ENCODE results near the gene ARHGEF4. TPM values are rescaled to one million over a fixed set of nuclear protein-coding genes. Genes with fewer than 3 reads are reported as not detected.

The ARHGEF4 gene
- total and polyA plus RNA-seq, 10 donors, result 0.19 to 0.88 (median 0.46) TPM; not detected in 2

- Histone ChIP-seq H3K27me3 (replicated peaks in 1 of 7) (peaks cover 0 to 31% (median 0%) of the 10 kb centered on the region in 7 donors), H3K27ac (no peak overlapping the region), H3K36me3 (no peaks in the 10 kb centered on the region), H3K9me3 (no peaks in the 10 kb centered on the region), H3K4me3 (no peak overlapping the region), H3K4me1 (no peaks in the 10 kb centered on the region)
- 67 to 76% (median 73%) methylated on average over 4 of the region's 4 CpGs for WGBS, 5 donors
- TF ChIP-seq POLR2A (IDR thresholded peaks at IDR 0.05), result no peak
- TF ChIP-seq, protein P1, sequence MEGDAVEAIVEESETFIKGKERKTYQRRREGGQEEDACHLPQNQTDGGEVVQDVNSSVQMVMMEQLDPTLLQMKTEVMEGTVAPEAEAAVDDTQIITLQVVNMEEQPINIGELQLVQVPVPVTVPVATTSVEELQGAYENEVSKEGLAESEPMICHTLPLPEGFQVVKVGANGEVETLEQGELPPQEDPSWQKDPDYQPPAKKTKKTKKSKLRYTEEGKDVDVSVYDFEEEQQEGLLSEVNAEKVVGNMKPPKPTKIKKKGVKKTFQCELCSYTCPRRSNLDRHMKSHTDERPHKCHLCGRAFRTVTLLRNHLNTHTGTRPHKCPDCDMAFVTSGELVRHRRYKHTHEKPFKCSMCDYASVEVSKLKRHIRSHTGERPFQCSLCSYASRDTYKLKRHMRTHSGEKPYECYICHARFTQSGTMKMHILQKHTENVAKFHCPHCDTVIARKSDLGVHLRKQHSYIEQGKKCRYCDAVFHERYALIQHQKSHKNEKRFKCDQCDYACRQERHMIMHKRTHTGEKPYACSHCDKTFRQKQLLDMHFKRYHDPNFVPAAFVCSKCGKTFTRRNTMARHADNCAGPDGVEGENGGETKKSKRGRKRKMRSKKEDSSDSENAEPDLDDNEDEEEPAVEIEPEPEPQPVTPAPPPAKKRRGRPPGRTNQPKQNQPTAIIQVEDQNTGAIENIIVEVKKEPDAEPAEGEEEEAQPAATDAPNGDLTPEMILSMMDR (IDR thresholded peaks at IDR 0.05 in 8 of 11, conservative IDR thresholded peaks at IDR 0.05 in 3 of 11), result no peak
- no peak for TF ChIP-seq POLR2AphosphoS5 (IDR thresholded peaks at IDR 0.05)
- DNase-seq, result no peak
- intact Hi-C loops (cut with DNase I; ENCODE audit: low total_unique reads), result no loop called here
Observed at GRCh38 chr2:130884013-130884412, 47.3 kb downstream of the ARHGEF4 start.

DNA sequence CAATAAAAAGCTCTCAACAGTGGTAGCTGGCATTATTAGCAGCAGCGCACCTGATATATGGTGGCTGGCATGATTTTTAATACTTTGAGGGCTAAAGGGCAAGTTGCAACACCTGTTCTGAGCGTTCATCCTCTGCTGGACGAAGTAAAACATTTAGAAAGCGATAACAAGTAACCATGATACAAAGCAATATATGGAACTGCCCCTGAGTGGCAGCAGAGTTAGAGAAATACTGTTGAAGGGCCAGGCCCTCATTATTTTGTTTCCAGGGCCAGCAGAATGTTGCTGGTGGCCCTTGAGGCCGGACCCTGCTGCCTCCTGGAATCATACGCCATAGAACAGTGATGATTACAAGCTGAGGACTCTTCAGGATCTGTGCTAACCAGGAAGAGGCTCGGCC lies 47.8 kb downstream of the ARHGEF4 start:
- no peaks in the 10 kb centered on the region for H3K9me3 ChIP-seq
- DNase-seq, result no peak
- no peaks in the 10 kb centered on the region for H3K4me1 ChIP-seq
- H3K4me3 ChIP-seq, result no peak overlapping the region
- intact Hi-C loops (cut with DNase I; ENCODE audit: low total_unique reads), result no loop called here
- WGBS, 5 donors, result 78 to 88% (median 83%) methylated on average over 7 of the region's 7 CpGs
- TF ChIP-seq POLR2AphosphoS5 (IDR thresholded peaks at IDR 0.05) (no peak), POLR2A (IDR thresholded peaks at IDR 0.05) (no peak)
- TF ChIP-seq, protein P1 (IDR thresholded peaks at IDR 0.05 in 8 of 11, conservative IDR thresholded peaks at IDR 0.05 in 3 of 11), result no peak
- peaks cover 0 to 32% (median 0%) of the 10 kb centered on the region in 7 donors for H3K27me3 ChIP-seq (replicated peaks in 1 of 7)
- no peaks in the 10 kb centered on the region for H3K36me3 ChIP-seq
- H3K27ac ChIP-seq, result no peak overlapping the region

GRCh38 chr2:130887643-130888042 lies 50.9 kb downstream of the ARHGEF4 start:
- 83 to 99% (median 89%) methylated on average over 6 of the region's 6 CpGs for WGBS, 5 donors
- H3K4me1 ChIP-seq, result no peaks in the 10 kb centered on the region
- no peaks in the 10 kb centered on the region for H3K36me3 ChIP-seq
- H3K27me3 ChIP-seq (replicated peaks in 1 of 7), result peaks cover 0 to 18% (median 0%) of the 10 kb centered on the region in 7 donors
- H3K9me3 ChIP-seq, result no peaks in the 10 kb centered on the region
- no peak overlapping the region for H3K4me3 ChIP-seq
- no peak overlapping the region for H3K27ac ChIP-seq
- intact Hi-C loops (cut with DNase I; ENCODE audit: low total_unique reads), result no loop called here
- DNase-seq, result no peak
- TF ChIP-seq POLR2A (IDR thresholded peaks at IDR 0.05) (no peak), POLR2AphosphoS5 (IDR thresholded peaks at IDR 0.05) (no peak)
- TF ChIP-seq, protein P1 (IDR thresholded peaks at IDR 0.05 in 8 of 11, conservative IDR thresholded peaks at IDR 0.05 in 3 of 11), result no peak

DNA sequence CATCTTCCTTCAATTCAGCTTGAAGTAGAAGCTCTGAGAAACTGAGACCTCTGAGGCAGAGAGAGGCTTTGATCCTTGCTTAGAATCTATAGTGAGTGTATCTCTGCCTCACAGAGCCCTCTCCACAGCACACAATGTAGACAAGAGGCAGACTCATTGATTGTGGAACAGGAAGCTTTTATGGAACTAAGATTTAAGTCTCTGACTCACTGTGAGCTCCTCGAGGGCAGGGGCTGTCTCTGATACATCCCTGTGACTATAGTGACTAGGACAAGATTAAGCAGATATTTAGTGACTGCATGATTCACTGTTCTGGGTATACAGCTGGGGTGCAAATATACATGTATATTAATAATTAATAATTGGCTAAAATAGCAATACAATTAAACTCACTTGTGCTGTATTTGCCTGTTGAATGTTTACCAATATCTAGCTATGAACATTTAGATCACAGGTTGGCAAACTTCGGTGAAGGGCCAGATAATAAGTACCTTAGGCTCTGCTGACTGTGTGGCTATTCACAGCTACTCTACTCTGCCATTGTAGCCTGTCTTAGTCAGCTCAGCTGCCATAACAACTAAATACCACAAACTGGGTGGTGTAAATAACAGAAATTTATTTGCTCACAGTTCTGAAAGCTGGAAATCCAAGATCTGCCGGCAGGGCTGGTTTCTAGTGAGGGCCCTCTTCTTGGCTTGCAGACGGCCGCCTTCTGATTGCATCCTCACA lies 54.4 kb downstream of the ARHGEF4 start:
- no peaks in the 10 kb centered on the region for H3K4me1 ChIP-seq
- peaks cover 0 to 5% (median 0%) of the 10 kb centered on the region in 8 donors for H3K9me3 ChIP-seq
- intact Hi-C loops (cut with DNase I; ENCODE audit: low total_unique reads), result no loop called here
- no peaks in the 10 kb centered on the region for H3K36me3 ChIP-seq
- WGBS, 5 donors, result 75 to 81% (median 77%) methylated on average over 5 of the region's 5 CpGs
- H3K4me3 ChIP-seq, result no peak overlapping the region
- TF ChIP-seq, protein P1 (IDR thresholded peaks at IDR 0.05 in 8 of 11, conservative IDR thresholded peaks at IDR 0.05 in 3 of 11), result no peak
- no peak for TF ChIP-seq POLR2AphosphoS5 (IDR thresholded peaks at IDR 0.05)
- TF ChIP-seq POLR2A (IDR thresholded peaks at IDR 0.05), result no peak
- H3K27me3 ChIP-seq (replicated peaks in 1 of 7), result peaks cover 0 to 31% (median 0%) of the 10 kb centered on the region in 7 donors
- DNase-seq, result no peak
- H3K27ac ChIP-seq, result no peak overlapping the region

Measured in spleen (tissue), 11 donors.